PFSK-1 (cell line): ENCODE measurements around the gene CNTN4.

Experiments
- POLR2AphosphoS5 ChIP-seq: IDR thresholded peaks from 2 replicates; pipeline ENCODE4 v1.6.1; 2012; ENCODE audit warnings: low read depth, mild to moderate bottlenecking, control low read depth, low read length, moderate library complexity
- SIN3A ChIP-seq: IDR thresholded peaks from 2 replicates; pipeline ENCODE4 v1.6.1; 2012; ENCODE audit warnings: mild to moderate bottlenecking, low read length, moderate library complexity, borderline replicate concordance; ENCODE audit not compliant: insufficient read depth

DNA sequence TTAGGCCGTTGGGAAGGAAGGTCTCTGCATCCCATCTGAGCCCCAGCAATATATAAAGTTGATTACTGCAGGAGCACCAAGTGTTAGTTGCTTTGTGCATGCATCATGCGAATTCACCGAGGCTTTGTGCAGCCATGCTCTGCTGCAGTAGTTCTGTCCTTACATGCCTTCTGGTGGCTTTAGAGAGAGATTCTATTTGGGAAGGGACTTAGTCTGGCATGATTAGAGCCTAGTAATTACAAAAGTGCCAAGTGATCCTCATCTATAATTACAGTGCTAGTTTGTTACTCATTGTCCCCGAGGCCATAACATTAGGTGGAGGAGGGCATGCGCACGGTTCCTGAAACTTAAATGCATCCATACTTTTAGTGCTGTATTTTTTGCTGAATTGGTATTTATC lies 353.6 kb downstream of the CNTN4 start:
- TF ChIP-seq POLR2AphosphoS5 (no peak), SIN3A (no peak)
